Vagina (tissue), 2 donors: Measurements from ENCODE around the gene MAEL.

Experiments used
- CTCF ChIP-seq, 3 experiments: fragments of 450-650 bp in 2 of 3; fragments of 200-600 bp in 1 of 3; sonication (generic) in 1 of 3; IDR thresholded peaks; one replicate each; pipeline ENCODE4 v1.5.1; 2017 to 2019; ENCODE audit warnings: antibody characterized with exemption in 3 of 3, mild to moderate bottlenecking in 2 of 3, moderate library complexity in 2 of 3
- POLR2A ChIP-seq, 2 donors: fragments of 450-650 bp; IDR thresholded peaks; one replicate each; pipeline ENCODE4 v1.6.1; 2017; ENCODE audit warnings: antibody characterized with exemption in 2 of 2, mild to moderate bottlenecking in 2 of 2, moderate library complexity in 2 of 2
- POLR2AphosphoS5 ChIP-seq, 2 donors: sonication (generic); formaldehyde crosslinking; IDR thresholded peaks; one replicate each; pipeline ENCODE4 v1.9.0; 2017; ENCODE audit warnings: antibody characterized with exemption in 2 of 2, mild to moderate bottlenecking in 2 of 2, low read depth in 1 of 2; ENCODE audit not compliant: insufficient read depth in 1 of 2

GRCh38 chr1:167003711-167004110 lies 14.6 kb downstream of the MAEL start:
- no peak for TF ChIP-seq CTCF (IDR thresholded peaks at IDR 0.05)
- TF ChIP-seq POLR2A (IDR thresholded peaks at IDR 0.05), result no peak
- TF ChIP-seq POLR2AphosphoS5 (IDR thresholded peaks at IDR 0.05; ENCODE audit: insufficient read depth in 1 of 2, low read depth in 1 of 2), result no peak
